Measurements from ENCODE around the gene ALG3.

ALG3 gene

DNA sequence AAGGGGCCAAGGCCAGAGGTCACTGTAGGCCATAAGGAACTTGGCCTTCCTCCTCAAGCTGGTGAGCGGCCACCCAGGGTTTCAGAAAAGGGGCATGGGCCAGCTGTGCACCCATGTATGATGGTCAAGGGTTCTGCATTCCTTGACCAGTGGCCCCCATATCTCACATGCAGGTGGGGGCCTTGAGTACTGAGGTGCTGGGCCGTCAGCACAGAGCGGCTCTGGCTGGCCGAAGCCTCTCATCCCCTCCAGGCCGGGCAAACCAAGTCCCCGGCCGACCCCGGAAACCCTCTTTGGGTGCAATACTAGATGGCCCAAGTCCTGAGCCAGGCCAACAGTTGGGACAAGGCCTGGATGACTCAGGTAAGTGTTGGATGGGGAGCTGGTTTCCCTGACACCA lies 9.5 kb downstream of the ALG3 start:
- H3K36me3 ChIP-seq (ENCODE audit: insufficient read depth, low read length), result peaks cover 19% of the 10 kb centered on the region
- H3K27me3 ChIP-seq (ENCODE audit: control insufficient read depth in 1 of 2, insufficient read depth in 2 of 2, low read length in 2 of 2), result peaks cover 4 to 30% of the 10 kb centered on the region in 2 donors
- H3K9me3 ChIP-seq (ENCODE audit: low read length), result no peaks in the 10 kb centered on the region
- H3K27ac ChIP-seq (ENCODE audit: low read depth, low read length), result no peak overlapping the region
- H3K9ac ChIP-seq (ENCODE audit: low read length), result no peak overlapping the region
- no peaks in the 10 kb centered on the region for H3K4me1 ChIP-seq (ENCODE audit: insufficient read depth, low read length)
- no peak overlapping the region for H3K4me3 ChIP-seq (ENCODE audit: low read depth in 1 of 2, low read length in 2 of 2)

DNA sequence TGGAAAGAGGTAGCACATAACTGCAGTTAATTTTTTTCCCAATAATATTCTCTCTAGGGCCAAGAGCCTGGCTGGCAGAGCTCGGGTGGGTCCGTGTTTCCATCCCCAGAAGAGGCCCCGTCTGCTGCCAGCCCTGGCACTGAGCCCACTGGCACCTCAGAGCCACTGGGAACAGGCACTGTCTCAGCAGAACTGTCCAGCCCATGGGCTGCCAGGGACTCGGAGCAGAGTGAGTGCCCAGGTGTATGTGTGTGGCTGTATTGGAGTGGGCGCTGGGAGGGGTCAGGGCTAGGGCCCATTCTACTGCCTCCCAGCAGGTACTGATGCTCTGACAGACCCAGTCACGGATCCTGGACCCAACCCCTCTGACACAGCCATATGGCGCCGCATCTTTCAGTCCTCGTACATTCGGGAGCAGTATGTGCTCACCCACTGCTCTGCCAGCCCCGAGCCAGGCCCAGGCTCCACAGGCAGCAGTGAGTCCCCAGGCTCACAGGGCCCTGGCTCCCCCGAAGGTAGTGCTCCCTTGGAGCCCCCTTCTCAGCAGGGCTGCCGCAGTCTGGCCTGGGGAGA lies 10.4 kb downstream of the ALG3 start:
- H3K9ac ChIP-seq (ENCODE audit: low read length), result no peak overlapping the region
- H3K4me1 ChIP-seq (ENCODE audit: insufficient read depth, low read length), result no peaks in the 10 kb centered on the region
- peaks cover 4 to 33% of the 10 kb centered on the region in 2 donors for H3K27me3 ChIP-seq (ENCODE audit: control insufficient read depth in 1 of 2, insufficient read depth in 2 of 2, low read length in 2 of 2)
- H3K27ac ChIP-seq (ENCODE audit: low read depth, low read length), result no peak overlapping the region
- H3K4me3 ChIP-seq (ENCODE audit: low read depth in 1 of 2, low read length in 2 of 2), result no peak overlapping the region
- no peaks in the 10 kb centered on the region for H3K9me3 ChIP-seq (ENCODE audit: low read length)
- H3K36me3 ChIP-seq (ENCODE audit: insufficient read depth, low read length), result peaks cover 10% of the 10 kb centered on the region

DNA sequence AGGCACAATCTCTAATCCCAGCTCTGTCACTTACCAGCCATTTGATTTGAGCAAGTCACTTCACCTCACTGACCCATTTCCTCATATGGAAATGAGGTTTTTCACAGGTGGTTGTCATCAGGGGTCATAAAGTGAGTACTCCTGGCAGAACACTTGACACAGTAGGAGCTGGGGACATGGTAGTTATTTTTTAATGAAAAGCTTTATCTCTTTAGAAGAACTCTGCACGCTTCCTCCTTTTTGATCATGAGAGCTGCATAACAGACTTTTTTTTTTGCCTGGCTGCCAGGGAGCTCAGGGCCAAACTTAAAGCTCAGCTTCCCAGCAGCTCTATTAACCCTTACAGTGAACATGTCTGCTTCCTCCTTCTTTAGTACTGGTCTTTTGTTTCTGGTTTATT lies 11.0 kb downstream of the ALG3 start:
- Histone ChIP-seq H3K4me3 (ENCODE audit: low read depth in 1 of 2, low read length in 2 of 2) (no peak overlapping the region), H3K9me3 (ENCODE audit: low read length) (no peaks in the 10 kb centered on the region), H3K36me3 (ENCODE audit: insufficient read depth, low read length) (peaks cover 6% of the 10 kb centered on the region), H3K4me1 (ENCODE audit: insufficient read depth, low read length) (no peaks in the 10 kb centered on the region), H3K9ac (ENCODE audit: low read length) (no peak overlapping the region), H3K27ac (ENCODE audit: low read depth, low read length) (no peak overlapping the region), H3K27me3 (ENCODE audit: control insufficient read depth in 1 of 2, insufficient read depth in 2 of 2, low read length in 2 of 2) (peaks cover 4 to 38% of the 10 kb centered on the region in 2 donors)

DNA sequence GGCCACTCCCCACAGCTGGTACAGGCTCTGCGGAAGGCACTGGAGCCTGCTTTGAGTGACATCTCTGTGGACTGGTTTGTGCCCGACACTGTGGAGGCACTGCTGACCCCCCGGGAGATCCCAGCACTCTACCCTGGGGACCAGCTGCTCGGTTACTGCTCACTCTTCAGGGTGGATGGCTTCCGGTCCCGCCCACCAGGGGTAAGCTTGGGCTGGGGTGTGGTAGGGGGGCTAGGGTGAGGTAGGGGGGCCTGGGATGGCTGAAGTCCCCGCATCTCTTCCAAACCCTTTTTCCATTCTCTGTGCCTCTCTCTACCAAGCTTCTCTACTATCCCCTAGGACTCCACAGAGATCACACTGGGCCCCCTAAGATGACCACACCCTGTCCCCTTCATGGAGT lies 11.6 kb downstream of the ALG3 start:
- Histone ChIP-seq H3K4me1 (ENCODE audit: insufficient read depth, low read length) (no peaks in the 10 kb centered on the region), H3K4me3 (ENCODE audit: low read depth in 1 of 2, low read length in 2 of 2) (no peak overlapping the region), H3K27me3 (ENCODE audit: control insufficient read depth in 1 of 2, insufficient read depth in 2 of 2, low read length in 2 of 2) (peaks cover 7 to 44% of the 10 kb centered on the region in 2 donors), H3K27ac (ENCODE audit: low read depth, low read length) (no peak overlapping the region), H3K9me3 (ENCODE audit: low read length) (no peaks in the 10 kb centered on the region), H3K9ac (ENCODE audit: low read length) (no peak overlapping the region), H3K36me3 (ENCODE audit: insufficient read depth, low read length) (no peaks in the 10 kb centered on the region)

DNA sequence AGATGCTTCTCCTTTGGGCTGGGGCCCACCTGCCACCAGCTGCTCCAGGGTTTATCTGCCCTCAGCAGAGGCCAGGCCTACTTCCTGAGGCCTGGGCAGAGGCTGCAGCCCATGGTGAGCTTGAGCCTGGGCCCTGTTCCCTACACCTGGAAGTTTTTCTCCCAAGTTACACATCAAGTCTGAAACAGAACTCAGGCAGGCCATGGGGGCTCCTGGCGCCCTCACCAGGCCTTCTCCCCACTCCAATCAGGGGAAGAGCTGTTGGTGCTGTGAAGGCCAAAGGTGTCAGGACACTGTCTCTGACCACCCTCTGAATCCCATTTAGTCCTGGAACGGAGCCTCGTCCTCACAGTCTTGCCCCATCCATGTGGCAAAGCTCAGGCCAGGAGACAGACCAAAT lies 12.1 kb downstream of the ALG3 start:
- no peak overlapping the region for H3K4me3 ChIP-seq (ENCODE audit: low read depth in 1 of 2, low read length in 2 of 2)
- H3K36me3 ChIP-seq (ENCODE audit: insufficient read depth, low read length), result no peaks in the 10 kb centered on the region
- H3K4me1 ChIP-seq (ENCODE audit: insufficient read depth, low read length), result no peaks in the 10 kb centered on the region
- no peak overlapping the region for H3K9ac ChIP-seq (ENCODE audit: low read length)
- no peaks in the 10 kb centered on the region for H3K9me3 ChIP-seq (ENCODE audit: low read length)
- no peak overlapping the region for H3K27ac ChIP-seq (ENCODE audit: low read depth, low read length)
- peaks cover 13 to 45% of the 10 kb centered on the region in 2 donors for H3K27me3 ChIP-seq (ENCODE audit: control insufficient read depth in 1 of 2, insufficient read depth in 2 of 2, low read length in 2 of 2)

DNA sequence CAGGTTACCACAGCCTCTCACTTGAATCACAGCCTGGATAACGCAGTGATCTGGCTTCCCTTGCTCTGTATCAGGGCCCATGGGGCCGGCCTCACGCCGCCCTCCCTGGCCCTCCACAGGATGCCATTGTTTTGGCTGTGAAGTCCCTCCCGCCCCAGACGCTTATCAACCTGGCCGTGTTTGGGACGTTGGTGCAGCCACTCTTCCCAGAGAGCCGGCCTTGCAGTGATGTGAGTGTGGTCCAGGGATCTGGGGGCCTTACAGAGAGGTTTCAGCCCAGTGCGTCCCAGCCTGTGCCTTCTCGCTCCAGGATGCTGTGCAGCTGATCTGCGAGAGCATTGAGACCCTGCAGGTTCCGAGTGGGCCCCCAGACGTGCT lies 12.7 kb downstream of the ALG3 start:
- Histone ChIP-seq H3K9me3 (ENCODE audit: low read length) (no peaks in the 10 kb centered on the region), H3K9ac (ENCODE audit: low read length) (no peak overlapping the region), H3K4me1 (ENCODE audit: insufficient read depth, low read length) (no peaks in the 10 kb centered on the region), H3K27me3 (ENCODE audit: control insufficient read depth in 1 of 2, insufficient read depth in 2 of 2, low read length in 2 of 2) (peaks cover 19 to 45% of the 10 kb centered on the region in 2 donors), H3K36me3 (ENCODE audit: insufficient read depth, low read length) (no peaks in the 10 kb centered on the region), H3K4me3 (ENCODE audit: low read depth in 1 of 2, low read length in 2 of 2) (no peak overlapping the region), H3K27ac (ENCODE audit: low read depth, low read length) (no peak overlapping the region)

DNA sequence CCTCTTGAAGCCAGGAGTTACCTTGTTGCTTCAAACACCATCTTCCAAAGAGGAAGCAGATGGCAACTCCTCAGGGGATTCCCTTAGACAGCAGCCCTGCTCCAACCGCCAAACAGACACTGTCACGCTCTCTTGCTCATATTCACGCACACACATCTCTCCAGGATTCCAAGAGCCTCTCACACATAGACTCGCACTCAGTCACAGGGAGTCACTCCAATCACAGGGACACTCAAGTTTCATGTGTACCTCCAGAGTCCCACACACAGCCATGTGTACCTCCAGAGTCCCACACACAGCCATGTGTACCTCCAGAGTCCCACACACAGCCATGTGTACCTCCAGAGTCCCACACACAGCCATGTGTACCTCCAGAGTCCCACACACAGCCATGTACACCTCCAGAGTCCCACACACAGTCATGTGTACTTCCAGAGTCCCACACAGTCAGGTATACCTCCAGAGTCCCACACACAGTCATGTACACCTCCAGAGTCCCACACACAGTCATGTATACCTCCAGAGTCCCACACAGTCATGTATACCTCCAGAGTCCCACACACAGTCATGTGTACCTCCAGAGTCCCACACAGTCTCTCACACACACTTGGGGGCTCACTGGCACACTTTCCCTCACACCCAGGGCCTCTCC lies 13.3 kb downstream of the ALG3 start:
- Histone ChIP-seq H3K9me3 (ENCODE audit: low read length) (no peaks in the 10 kb centered on the region), H3K4me3 (ENCODE audit: low read depth in 1 of 2, low read length in 2 of 2) (no peak overlapping the region), H3K36me3 (ENCODE audit: insufficient read depth, low read length) (no peaks in the 10 kb centered on the region), H3K4me1 (ENCODE audit: insufficient read depth, low read length) (no peaks in the 10 kb centered on the region), H3K27me3 (ENCODE audit: control insufficient read depth in 1 of 2, insufficient read depth in 2 of 2, low read length in 2 of 2) (peaks cover 24 to 44% of the 10 kb centered on the region in 2 donors), H3K9ac (ENCODE audit: low read length) (no peak overlapping the region), H3K27ac (ENCODE audit: low read depth, low read length) (no peak overlapping the region)

DNA sequence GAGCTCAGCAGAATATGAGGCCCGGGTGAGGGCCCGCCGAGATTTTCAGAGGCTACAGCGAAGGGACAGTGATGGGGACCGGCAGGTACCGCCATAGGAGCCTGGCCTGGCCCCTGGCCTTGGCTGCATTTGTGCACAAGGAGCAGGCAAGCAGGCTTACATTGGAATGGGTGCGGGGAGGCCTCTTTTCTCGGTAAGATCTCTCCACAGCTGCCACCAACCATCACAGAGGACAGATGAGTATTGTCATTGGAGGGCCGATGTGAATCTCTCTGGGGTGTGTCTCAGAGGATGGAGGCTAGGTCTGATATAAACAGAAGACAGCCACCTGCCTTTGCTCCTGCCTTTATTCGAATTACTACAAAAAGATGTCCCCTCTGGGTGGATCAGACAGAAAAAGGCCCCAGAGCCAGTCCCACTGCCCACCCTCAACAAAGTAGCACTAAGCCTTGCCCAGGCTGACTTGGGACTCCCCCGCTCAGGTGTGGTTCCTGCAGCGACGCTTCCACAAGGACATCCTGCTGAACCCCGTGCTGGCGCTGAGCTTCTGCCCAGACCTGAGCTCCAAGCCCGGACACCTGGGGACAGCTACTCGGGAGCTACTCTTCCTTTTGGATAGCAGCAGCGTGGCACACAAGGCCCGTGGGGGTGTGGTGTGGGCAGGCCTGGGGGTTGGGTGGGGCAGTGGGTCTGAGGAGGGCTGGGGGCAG lies 13.9 kb downstream of the ALG3 start:
- Histone ChIP-seq H3K36me3 (ENCODE audit: insufficient read depth, low read length) (no peaks in the 10 kb centered on the region), H3K9ac (ENCODE audit: low read length) (no peak overlapping the region), H3K27ac (ENCODE audit: low read depth, low read length) (no peak overlapping the region), H3K27me3 (ENCODE audit: control insufficient read depth in 1 of 2, insufficient read depth in 2 of 2, low read length in 2 of 2) (peaks cover 24 to 49% of the 10 kb centered on the region in 2 donors), H3K9me3 (ENCODE audit: low read length) (no peaks in the 10 kb centered on the region), H3K4me1 (ENCODE audit: insufficient read depth, low read length) (peaks cover 2% of the 10 kb centered on the region), H3K4me3 (ENCODE audit: low read depth in 1 of 2, low read length in 2 of 2) (no peak overlapping the region)

DNA sequence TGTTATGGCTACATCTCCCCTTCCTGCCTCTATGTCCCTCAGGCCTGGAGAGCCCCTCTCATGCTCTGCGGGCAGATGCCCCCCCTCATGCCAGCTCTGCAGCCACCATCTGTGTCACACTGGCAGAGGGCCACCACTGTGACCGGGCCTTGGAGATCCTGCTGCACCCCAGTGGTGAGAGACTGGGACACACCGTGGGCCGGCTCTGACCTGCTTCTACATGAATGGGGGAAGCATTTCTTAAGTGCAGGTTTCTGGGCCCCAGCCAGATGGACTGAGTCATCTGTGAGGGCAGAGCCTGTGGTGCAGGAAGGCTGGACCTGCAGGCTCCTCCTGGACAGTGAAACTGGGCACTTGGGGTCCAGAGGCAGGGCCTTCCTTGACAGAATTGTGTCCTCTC lies 14.5 kb downstream of the ALG3 start:
- Histone ChIP-seq H3K36me3 (ENCODE audit: insufficient read depth, low read length) (no peaks in the 10 kb centered on the region), H3K9me3 (ENCODE audit: low read length) (no peaks in the 10 kb centered on the region), H3K4me3 (ENCODE audit: low read depth in 1 of 2, low read length in 2 of 2) (no peak overlapping the region), H3K9ac (ENCODE audit: low read length) (no peak overlapping the region), H3K27me3 (ENCODE audit: control insufficient read depth in 1 of 2, insufficient read depth in 2 of 2, low read length in 2 of 2) (peaks cover 24 to 50% of the 10 kb centered on the region in 2 donors), H3K27ac (ENCODE audit: low read depth, low read length) (no peak overlapping the region), H3K4me1 (ENCODE audit: insufficient read depth, low read length) (peaks cover 5% of the 10 kb centered on the region)

DNA sequence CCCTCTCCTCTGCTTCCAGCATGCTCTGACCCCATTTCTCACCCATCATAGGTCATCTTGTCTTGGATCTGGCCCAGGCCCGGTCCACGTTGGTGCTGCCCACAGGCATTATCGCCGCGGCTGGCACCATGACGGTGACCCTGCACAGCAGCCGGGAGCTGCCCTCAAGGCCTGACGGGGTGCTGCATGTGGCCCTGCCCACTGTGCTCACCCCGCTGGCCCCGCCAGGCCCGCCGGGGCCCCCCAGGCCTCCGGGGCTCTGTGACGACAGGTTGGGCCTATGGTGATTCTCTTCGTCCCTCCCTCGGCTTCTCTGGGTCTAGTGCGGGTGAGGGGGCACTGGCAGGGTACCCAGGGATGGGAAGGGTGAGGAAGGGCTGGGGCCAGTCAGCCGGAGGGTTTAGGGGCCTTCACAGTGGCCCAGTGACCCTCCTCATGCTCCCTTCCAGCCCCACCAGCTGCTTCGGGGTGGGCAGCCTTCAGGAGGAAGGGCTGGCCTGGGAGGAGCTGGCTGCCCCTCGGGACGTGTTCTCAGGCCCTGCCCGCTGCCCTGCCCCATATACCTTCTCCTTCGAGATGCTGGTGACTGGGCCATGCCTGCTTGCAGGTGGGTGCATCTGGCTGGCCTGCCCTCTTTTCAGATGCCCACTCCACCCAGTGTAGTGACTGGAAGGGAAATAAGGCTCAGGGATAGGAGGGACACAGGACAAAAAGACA lies 15.5 kb downstream of the ALG3 start:
- H3K27me3 ChIP-seq (ENCODE audit: control insufficient read depth in 1 of 2, insufficient read depth in 2 of 2, low read length in 2 of 2), result peaks cover 29 to 49% of the 10 kb centered on the region in 2 donors

DNA sequence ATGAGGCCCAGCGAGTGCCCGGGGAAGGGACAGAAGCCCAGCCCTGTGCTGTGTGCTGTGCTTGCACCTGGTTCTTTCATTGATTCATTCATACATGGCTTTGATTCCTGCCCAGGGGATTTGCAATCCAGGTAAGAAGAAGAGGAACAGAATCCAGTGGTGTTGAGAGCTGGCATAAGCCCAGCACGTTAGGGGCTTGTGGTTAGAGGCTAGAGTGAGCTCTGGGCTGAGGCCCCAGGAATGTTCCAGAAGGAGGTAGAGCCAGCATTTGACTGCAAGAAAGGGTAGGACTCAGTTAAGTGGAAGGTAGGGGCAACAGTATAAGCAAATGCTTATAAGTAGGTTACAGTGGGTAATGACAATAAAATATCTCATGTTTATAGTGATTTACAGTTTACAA lies 17.1 kb downstream of the ALG3 start:
- H3K36me3 ChIP-seq (ENCODE audit: insufficient read depth, low read length), result no peaks in the 10 kb centered on the region
- no peak overlapping the region for H3K4me3 ChIP-seq (ENCODE audit: low read depth in 1 of 2, low read length in 2 of 2)
- H3K9ac ChIP-seq (ENCODE audit: low read length), result no peak overlapping the region
- H3K9me3 ChIP-seq (ENCODE audit: low read length), result no peaks in the 10 kb centered on the region
- peaks cover 13% of the 10 kb centered on the region for H3K4me1 ChIP-seq (ENCODE audit: insufficient read depth, low read length)
- no peak overlapping the region for H3K27ac ChIP-seq (ENCODE audit: low read depth, low read length)
- peaks cover 29 to 59% of the 10 kb centered on the region in 2 donors for H3K27me3 ChIP-seq (ENCODE audit: control insufficient read depth in 1 of 2, insufficient read depth in 2 of 2, low read length in 2 of 2)

More for the DNA sequence above, 15.5 kb downstream of the ALG3 start:
- no peaks in the 10 kb centered on the region for H3K9me3 ChIP-seq (ENCODE audit: low read length)
- no peaks in the 10 kb centered on the region for H3K36me3 ChIP-seq (ENCODE audit: insufficient read depth, low read length)
- H3K9ac ChIP-seq (ENCODE audit: low read length), result no peak overlapping the region
- no peak overlapping the region for H3K4me3 ChIP-seq (ENCODE audit: low read depth in 1 of 2, low read length in 2 of 2)
- no peak overlapping the region for H3K27ac ChIP-seq (ENCODE audit: low read depth, low read length)
- peaks cover 13% of the 10 kb centered on the region for H3K4me1 ChIP-seq (ENCODE audit: insufficient read depth, low read length)

Measured in muscle layer of colon (tissue), 2 donors.